Subcutaneous adipose tissue (tissue), 4 donors: Measurements from ENCODE around the gene FCGR3B. TPM values are rescaled to one million over a fixed set of nuclear protein-coding genes. Genes with fewer than 3 reads are reported as not detected.
"Not testable (repeated sequence)": the region's sequence is repeated elsewhere in the genome, so short reads cannot be mapped to it uniquely, and the experiment has no call there.

Experiments
- CTCF ChIP-seq: fragments of 450-650 bp; IDR thresholded peaks from one replicate; pipeline ENCODE4 v1.5.1; 2016; ENCODE audit warnings: low read depth, mild to moderate bottlenecking, control low read depth, antibody characterized with exemption, moderate library complexity
- total RNA-seq, 4 donors: library from RNA; depleted of rRNA; stranded (reverse); fragments of >200 nt; gene quantifications; one replicate each; pipeline ENCODE4 v1.1.0, GENCODE V29; 2016

The FCGR3B gene
- total RNA-seq = 10 to 100 TPM in 1 of 4 donors, 1 to 10 TPM in 2, under 1 TPM in 1; 0.66 to 17.3 (median 1.8) TPM

- no peak for TF ChIP-seq CTCF
Observed at GRCh38 chr1:161631076-161631475, at the start of gene FCGR3B. TSS of gene FCGR3B (minus strand) at chr1:161631176. CDS start at chr1:161631094, 82 bp downstream.

GRCh38 chr1:161678500-161678899, 47.5 kb upstream of the FCGR3B start:
- TF ChIP-seq CTCF = no peak

- no peak for TF ChIP-seq CTCF
Observed at GRCh38 chr1:161676958-161677689, 46.1 kb upstream of the FCGR3B start.

GRCh38 chr1:161676441-161676840, 45.5 kb upstream of the FCGR3B start:
- no peak for TF ChIP-seq CTCF

- not testable (repeated sequence) for TF ChIP-seq CTCF
Observed at GRCh38 chr1:161662684-161663339, 31.8 kb upstream of the FCGR3B start, which contains the start of gene FCGR2B. TSS of gene FCGR2B (plus strand) at chr1:161663143. CDS start at chr1:161663242, 99 bp downstream.

Other genes with a start within 250 kb of the FCGR3B start
- 100 to 1,000 TPM in 2 of 4 donors, 10 to 100 TPM in 2; 76.6 to 266 (median 102) TPM for gene FCGR2A, start 125.7 kb downstream of the FCGR3B start, total RNA-seq
- 10 to 100 TPM in 1 of 4 donors, 1 to 10 TPM in 3; 3.6 to 10.2 (median 6.1) TPM for gene HSPA6, start 106.6 kb downstream of the FCGR3B start, total RNA-seq
- gene FCGR3A, start 81.4 kb downstream of the FCGR3B start, total RNA-seq = 100 to 1,000 TPM in 1 of 4 donors, 10 to 100 TPM in 3; 11.7 to 155 (median 20.3) TPM
- 100 to 1,000 TPM in 2 of 4 donors, 10 to 100 TPM in 2; 35.0 to 141 (median 102) TPM for gene FCGR2B, start 32.0 kb upstream of the FCGR3B start, total RNA-seq
- 1 to 10 TPM in 1 of 4 donors, not detected in 3; 1.5 TPM for gene FCRLA, start 76.1 kb upstream of the FCGR3B start, total RNA-seq
- 1 to 10 TPM in 1 of 4 donors, under 1 TPM in 2, not detected in 1; 0.49 to 1.5 (median 0.66) TPM for gene FCRLB, start 90.4 kb upstream of the FCGR3B start, total RNA-seq
- 10 to 100 TPM; 19.4 to 36.0 (median 27.1) TPM for gene DUSP12, start 118.6 kb upstream of the FCGR3B start, total RNA-seq
- gene ATF6, start 135.1 kb upstream of the FCGR3B start, total RNA-seq = 10 to 100 TPM; 22.0 to 48.9 (median 30.4) TPM